ENCODE results near the gene CLDN8. TPM values are rescaled to one million over a fixed set of nuclear protein-coding genes. Genes with fewer than 3 reads are reported as not detected.

The CLDN8 gene
- total and polyA plus RNA-seq, 2 donors = 0.05 to 0.87 TPM

DNA sequence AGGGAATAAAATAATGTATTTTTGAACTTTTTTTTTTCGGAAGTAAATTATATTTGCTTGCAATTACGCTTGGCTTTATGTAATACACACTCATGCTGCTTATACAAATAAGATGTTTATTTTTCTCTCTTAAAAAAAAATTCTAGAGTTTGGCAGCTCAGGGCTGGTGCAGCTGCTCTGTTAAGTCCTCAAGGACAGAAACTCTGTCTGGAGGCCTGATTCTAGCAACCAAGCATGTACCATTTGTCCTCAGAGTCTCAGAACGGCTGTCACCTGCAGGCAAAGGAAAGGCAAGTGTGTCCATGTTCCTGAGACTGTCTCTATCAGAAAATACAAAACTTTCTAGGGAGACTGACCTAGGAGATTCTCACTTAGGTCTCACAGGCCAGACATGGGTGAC is 26.1 kb downstream of the CLDN8 start:
- Histone ChIP-seq H3K36me3 (ENCODE audit: control insufficient read depth in 2 of 2, insufficient read depth in 2 of 2, low read length in 1 of 2) (no peaks in the 10 kb centered on the region), H3K27me3 (ENCODE audit: control insufficient read depth in 2 of 2, insufficient read depth in 1 of 2, low read length in 1 of 2) (no peaks in the 10 kb centered on the region), H3K4me1 (ENCODE audit: control insufficient read depth in 2 of 2, insufficient read depth in 2 of 2, low read length in 2 of 2) (no peaks in the 10 kb centered on the region), H3K27ac (ENCODE audit: low read depth in 1 of 2, low read length in 1 of 2) (no peak overlapping the region), H3K9me3 (ENCODE audit: control insufficient read depth in 2 of 2, insufficient read depth in 1 of 2, low read length in 1 of 2) (no peaks in the 10 kb centered on the region), H3K4me3 (ENCODE audit: low read length in 2 of 2) (no peak overlapping the region)
- no peak for DNase-seq (ENCODE audit: low read depth in 6 of 9, low spot score in 9 of 9)
- WGBS = 91% methylated on average over 3 of the region's 3 CpGs

DNA sequence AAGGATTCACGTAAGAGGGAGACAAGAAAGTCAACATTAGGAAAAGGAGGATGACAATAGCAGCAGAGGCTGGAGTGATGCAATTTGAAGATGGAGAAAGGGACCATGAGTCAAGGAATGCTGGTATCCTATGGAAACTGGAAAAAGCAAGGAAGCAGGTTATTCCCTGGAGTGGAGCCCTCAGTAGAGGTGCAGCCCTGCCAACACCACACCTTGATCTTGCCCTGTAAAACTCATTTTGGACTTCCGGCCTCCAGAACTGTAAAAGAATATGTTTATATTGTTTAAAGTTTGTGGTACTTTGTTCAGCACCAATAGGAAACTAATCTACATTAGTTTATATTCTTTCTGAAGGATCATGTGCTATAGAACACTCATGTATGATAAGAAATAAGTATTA is 29.7 kb downstream of the CLDN8 start:
- H3K27me3 ChIP-seq (ENCODE audit: control insufficient read depth in 2 of 2, insufficient read depth in 1 of 2, low read length in 1 of 2) = no peaks in the 10 kb centered on the region
- H3K4me1 ChIP-seq (ENCODE audit: control insufficient read depth in 2 of 2, insufficient read depth in 2 of 2, low read length in 2 of 2) = no peaks in the 10 kb centered on the region
- no peaks in the 10 kb centered on the region for H3K36me3 ChIP-seq (ENCODE audit: control insufficient read depth in 2 of 2, insufficient read depth in 2 of 2, low read length in 1 of 2)
- WGBS = 98% methylated on average over 2 of the region's 2 CpGs
- no peak for DNase-seq (ENCODE audit: low read depth in 6 of 9, low spot score in 9 of 9)
- no peaks in the 10 kb centered on the region for H3K9me3 ChIP-seq (ENCODE audit: control insufficient read depth in 2 of 2, insufficient read depth in 1 of 2, low read length in 1 of 2)
- H3K27ac ChIP-seq (ENCODE audit: low read depth in 1 of 2, low read length in 1 of 2) = no peak overlapping the region
- no peak overlapping the region for H3K4me3 ChIP-seq (ENCODE audit: low read length in 2 of 2)

DNA sequence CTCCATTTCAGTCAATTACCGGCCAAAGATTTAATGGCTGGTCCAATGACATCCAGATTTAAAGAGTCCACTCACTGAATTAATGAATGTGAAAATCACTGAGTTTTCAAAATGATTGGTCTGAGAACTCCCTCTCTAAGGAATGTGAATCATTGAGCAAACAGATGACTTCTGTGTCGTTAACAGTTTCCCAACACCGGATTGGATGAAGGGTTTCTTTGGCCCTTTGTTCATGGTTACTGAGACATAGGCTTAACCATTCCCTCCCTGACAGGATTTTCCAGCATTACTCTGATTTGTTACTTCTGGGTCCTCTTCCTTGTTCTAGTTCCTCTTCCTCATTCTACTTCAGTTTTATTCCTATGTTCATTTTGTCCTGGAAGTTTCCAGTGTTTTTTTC is 47.8 kb downstream of the CLDN8 start:
- no peak for DNase-seq (ENCODE audit: low read depth in 6 of 9, low spot score in 9 of 9)
- H3K9me3 ChIP-seq (ENCODE audit: control insufficient read depth in 2 of 2, insufficient read depth in 1 of 2, low read length in 1 of 2) = no peaks in the 10 kb centered on the region
- H3K27ac ChIP-seq (ENCODE audit: low read depth in 1 of 2, low read length in 1 of 2) = no peak overlapping the region
- 84% methylated on average over 3 of the region's 3 CpGs for WGBS
- H3K4me3 ChIP-seq (ENCODE audit: low read length in 2 of 2) = no peak overlapping the region
- H3K27me3 ChIP-seq (ENCODE audit: control insufficient read depth in 2 of 2, insufficient read depth in 1 of 2, low read length in 1 of 2) = no peaks in the 10 kb centered on the region
- no peaks in the 10 kb centered on the region for H3K36me3 ChIP-seq (ENCODE audit: control insufficient read depth in 2 of 2, insufficient read depth in 2 of 2, low read length in 1 of 2)
- no peaks in the 10 kb centered on the region for H3K4me1 ChIP-seq (ENCODE audit: control insufficient read depth in 2 of 2, insufficient read depth in 2 of 2, low read length in 2 of 2)

DNA sequence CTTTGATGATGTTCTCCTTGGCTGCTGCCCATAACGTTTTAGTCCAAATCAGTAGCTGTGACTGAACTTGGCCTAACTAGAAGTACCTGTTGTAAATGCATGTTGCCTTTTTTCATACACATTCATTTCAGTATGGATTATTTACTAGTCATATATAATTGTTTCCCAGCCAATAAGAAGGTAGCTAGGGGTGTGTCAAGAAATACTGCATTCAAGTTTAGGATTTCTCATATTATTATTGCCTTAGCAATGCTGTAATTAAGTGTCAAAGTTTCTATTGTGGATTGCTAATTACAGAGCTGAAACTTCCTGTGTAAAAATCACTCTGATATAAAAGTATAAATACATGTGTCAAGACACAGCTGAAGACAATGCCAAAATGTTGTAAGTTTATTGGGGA is 49.2 kb downstream of the CLDN8 start, which contains the start of gene CLDN17:
Gene CLDN17 (minus strand): TSS at position 101 of the 400 bp plus-strand sequence. CDS start 188 bp downstream, outside the sequence.
- Histone ChIP-seq H3K36me3 (ENCODE audit: control insufficient read depth in 2 of 2, insufficient read depth in 2 of 2, low read length in 1 of 2) (no peaks in the 10 kb centered on the region), H3K4me1 (ENCODE audit: control insufficient read depth in 2 of 2, insufficient read depth in 2 of 2, low read length in 2 of 2) (no peaks in the 10 kb centered on the region), H3K27me3 (ENCODE audit: control insufficient read depth in 2 of 2, insufficient read depth in 1 of 2, low read length in 1 of 2) (no peaks in the 10 kb centered on the region), H3K4me3 (ENCODE audit: low read length in 2 of 2) (no peak within 1 kb of the TSS), H3K27ac (ENCODE audit: low read depth in 1 of 2, low read length in 1 of 2) (no peak within 1 kb of the TSS), H3K9me3 (ENCODE audit: control insufficient read depth in 2 of 2, insufficient read depth in 1 of 2, low read length in 1 of 2) (no peaks in the 10 kb centered on the region)
- DNase-seq (ENCODE audit: low read depth in 6 of 9, low spot score in 9 of 9) = no peak
- WGBS = 90% methylated on average over 1 of the region's 1 CpG

DNA sequence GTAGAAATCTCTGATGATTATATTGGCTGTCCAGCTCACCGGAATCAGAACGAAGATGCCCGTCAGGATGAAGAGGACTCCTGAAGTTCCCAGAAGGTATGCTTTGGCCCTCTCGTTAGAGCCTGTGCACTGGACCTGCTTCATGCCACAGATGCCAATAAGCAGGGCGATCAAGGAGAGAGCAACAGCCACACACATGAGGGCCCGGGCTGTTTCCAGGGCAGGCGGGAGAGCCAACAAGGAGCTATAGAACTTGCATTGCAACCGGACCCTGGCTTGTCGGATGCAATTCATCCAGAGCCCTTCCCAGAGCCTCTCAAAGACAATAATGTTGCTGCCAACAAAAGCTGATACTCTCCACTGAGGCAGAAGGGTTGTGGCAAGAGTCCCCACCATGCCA is 49.7 kb downstream of the CLDN8 start:
- WGBS = 96% methylated on average over 9 of the region's 9 CpGs
- no peaks in the 10 kb centered on the region for H3K9me3 ChIP-seq (ENCODE audit: control insufficient read depth in 2 of 2, insufficient read depth in 1 of 2, low read length in 1 of 2)
- no peak for DNase-seq (ENCODE audit: low read depth in 6 of 9, low spot score in 9 of 9)
- no peak overlapping the region for H3K27ac ChIP-seq (ENCODE audit: low read depth in 1 of 2, low read length in 1 of 2)
- no peak overlapping the region for H3K4me3 ChIP-seq (ENCODE audit: low read length in 2 of 2)
- H3K36me3 ChIP-seq (ENCODE audit: control insufficient read depth in 2 of 2, insufficient read depth in 2 of 2, low read length in 1 of 2) = no peaks in the 10 kb centered on the region
- no peaks in the 10 kb centered on the region for H3K4me1 ChIP-seq (ENCODE audit: control insufficient read depth in 2 of 2, insufficient read depth in 2 of 2, low read length in 2 of 2)
- H3K27me3 ChIP-seq (ENCODE audit: control insufficient read depth in 2 of 2, insufficient read depth in 1 of 2, low read length in 1 of 2) = no peaks in the 10 kb centered on the region

DNA sequence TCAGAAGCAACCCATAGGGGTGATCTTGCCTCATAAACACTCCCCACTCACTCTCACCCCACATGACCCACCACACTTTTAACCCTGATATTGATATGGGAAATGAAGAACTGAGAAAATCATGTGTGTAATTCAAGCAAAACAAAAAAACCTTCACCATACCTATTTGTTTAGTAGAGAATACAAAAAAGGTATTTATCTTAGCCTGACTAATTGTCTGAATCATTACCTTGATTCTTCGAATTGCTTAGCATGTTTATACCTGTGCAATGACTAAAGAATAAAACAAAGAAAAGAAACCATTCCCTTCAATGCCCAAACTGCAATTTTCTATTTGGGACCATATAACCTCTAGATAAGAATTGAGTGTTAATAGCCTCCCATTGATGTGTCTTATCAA is 51.1 kb downstream of the CLDN8 start:
- Histone ChIP-seq H3K36me3 (ENCODE audit: control insufficient read depth in 2 of 2, insufficient read depth in 2 of 2, low read length in 1 of 2) (no peaks in the 10 kb centered on the region), H3K4me3 (ENCODE audit: low read length in 2 of 2) (no peak overlapping the region), H3K4me1 (ENCODE audit: control insufficient read depth in 2 of 2, insufficient read depth in 2 of 2, low read length in 2 of 2) (no peaks in the 10 kb centered on the region), H3K27me3 (ENCODE audit: control insufficient read depth in 2 of 2, insufficient read depth in 1 of 2, low read length in 1 of 2) (no peaks in the 10 kb centered on the region), H3K9me3 (ENCODE audit: control insufficient read depth in 2 of 2, insufficient read depth in 1 of 2, low read length in 1 of 2) (no peaks in the 10 kb centered on the region), H3K27ac (ENCODE audit: low read depth in 1 of 2, low read length in 1 of 2) (no peak overlapping the region)
- WGBS = 91% methylated on average over 1 of the region's 1 CpG
- DNase-seq (ENCODE audit: low read depth in 6 of 9, low spot score in 9 of 9) = no peak

Other genes with a start within 250 kb of the CLDN8 start
- gene CLDN17, start 49.3 kb downstream of the CLDN8 start, total RNA-seq = 0.09 TPM
- gene CLDN17, start 49.3 kb downstream of the CLDN8 start, polyA plus RNA-seq = 0.41 TPM
- gene KRTAP24-1, start 66.9 kb upstream of the CLDN8 start, total RNA-seq = not detected
- not detected for gene KRTAP24-1, start 66.9 kb upstream of the CLDN8 start, polyA plus RNA-seq
- gene KRTAP25-1, start 73.4 kb upstream of the CLDN8 start, total RNA-seq = not detected
- not detected for gene KRTAP25-1, start 73.4 kb upstream of the CLDN8 start, polyA plus RNA-seq
- not detected for gene KRTAP26-1, start 104.2 kb upstream of the CLDN8 start, total RNA-seq
- gene KRTAP26-1, start 104.2 kb upstream of the CLDN8 start, polyA plus RNA-seq = 0.09 TPM
- not detected for gene KRTAP27-1, start 121.6 kb upstream of the CLDN8 start, total RNA-seq
- 0.07 TPM for gene KRTAP27-1, start 121.6 kb upstream of the CLDN8 start, polyA plus RNA-seq
- gene KRTAP23-1, start 132.5 kb upstream of the CLDN8 start, total RNA-seq = not detected
- not detected for gene KRTAP23-1, start 132.5 kb upstream of the CLDN8 start, polyA plus RNA-seq
- gene KRTAP13-2, start 156.2 kb upstream of the CLDN8 start, total RNA-seq = not detected
- 0.80 TPM for gene KRTAP13-2, start 156.2 kb upstream of the CLDN8 start, polyA plus RNA-seq
- not detected for gene KRTAP13-1, start 179.9 kb upstream of the CLDN8 start, total RNA-seq
- 0.16 TPM for gene KRTAP13-1, start 179.9 kb upstream of the CLDN8 start, polyA plus RNA-seq
- not detected for gene KRTAP13-3, start 209.8 kb upstream of the CLDN8 start, total RNA-seq
- not detected for gene KRTAP13-3, start 209.8 kb upstream of the CLDN8 start, polyA plus RNA-seq
- 0.05 TPM for gene KRTAP13-4, start 214.1 kb upstream of the CLDN8 start, total RNA-seq
- gene KRTAP13-4, start 214.1 kb upstream of the CLDN8 start, polyA plus RNA-seq = 0.34 TPM
- not detected for gene KRTAP15-1, start 224.2 kb upstream of the CLDN8 start, total RNA-seq
- gene KRTAP15-1, start 224.2 kb upstream of the CLDN8 start, polyA plus RNA-seq = not detected

All from thymus (tissue), 11 donors.